IMR-90 (cell line): ENCODE data around the gene TNIP1. TPM values are rescaled to one million over a fixed set of nuclear protein-coding genes. Genes with fewer than 3 reads are reported as not detected.

Experiments used
- ATAC-seq: fragments of 200-7000 bp; cut with Tn5 transposase; 2 replicates; pipeline ENCODE4 v1.9.1; 2020; ENCODE audit warnings: low read depth, mild to moderate bottlenecking, moderate library complexity
- BruUV-seq: library from RNA; stranded (reverse); fragments of 400-500 nt; replicated peaks from 2 replicates; lab custom pipeline; 2021; lab: Mats Ljungman, UMichigan
- CTCF ChIA-PET: fragments of 300-600 bp; formaldehyde crosslinking; extraction: SDS; loops from one replicate; lab custom pipeline; 2021; ENCODE audit warnings: antibody characterized with exemption; lab: Yijun Ruan, JAX
- POLR2A ChIA-PET: fragments of 300-600 bp; sonication (Branson Sonifier 250); formaldehyde crosslinking; loops from one replicate; lab custom pipeline; 2022; ENCODE audit warnings: antibody characterized with exemption; ENCODE audit not compliant: unreplicated experiment; lab: Charles Lee
- DNase-seq: peaks from one replicate; pipeline ENCODE4 v3.0.0; 2013
- H2AFZ ChIP-seq: replicated peaks from 2 replicates; pipeline ENCODE3; 2013; ENCODE audit warnings: low read length, mild to moderate bottlenecking; ENCODE audit not compliant: poor library complexity
- H2AK5ac ChIP-seq: 2 replicates; pipeline ENCODE4 v1.6.1; 2013; ENCODE audit warnings: low read depth, low read length, inconsistent platforms
- H2AK9ac ChIP-seq: replicated peaks from 2 replicates; pipeline ENCODE3; 2013; ENCODE audit warnings: mild to moderate bottlenecking, low read depth, low read length, moderate library complexity; ENCODE audit not compliant: poor library complexity
- H2BK120ac ChIP-seq: 2 replicates; pipeline ENCODE4 v1.6.1; 2013; ENCODE audit warnings: low read depth, low read length, inconsistent platforms
- H2BK15ac ChIP-seq: 3 replicates; pipeline ENCODE4 v1.6.1; 2013; ENCODE audit warnings: low read depth, low read length, inconsistent platforms
- H2BK20ac ChIP-seq: 2 replicates; pipeline ENCODE4 v1.6.1; 2013; ENCODE audit warnings: low read depth, mild to moderate bottlenecking, inconsistent platforms, low read length, moderate library complexity
- H2BK5ac ChIP-seq: 2 replicates; pipeline ENCODE4 v1.6.1; 2013; ENCODE audit warnings: mild to moderate bottlenecking, low read depth, low read length, inconsistent platforms; ENCODE audit not compliant: poor library complexity, severe bottlenecking
- H3K14ac ChIP-seq: replicated peaks from 2 replicates; pipeline ENCODE4 v1.6.1; 2013; ENCODE audit warnings: low read depth, low read length, inconsistent platforms
- H3K18ac ChIP-seq: 2 replicates; pipeline ENCODE4 v1.6.1; 2013; ENCODE audit warnings: low read depth, low read length, control low read depth
- H3K23ac ChIP-seq: 2 replicates; pipeline ENCODE4 v1.6.1; 2013; ENCODE audit warnings: low read depth, low read length, inconsistent platforms
- H3K27ac ChIP-seq: 2 replicates; pipeline ENCODE4 v1.5.1; 2013; ENCODE audit warnings: mild to moderate bottlenecking, control low read depth, low read length; ENCODE audit not compliant: insufficient read depth
- H3K27me3 ChIP-seq: 2 replicates; pipeline ENCODE4 v1.6.1; 2013; ENCODE audit warnings: low read length; ENCODE audit not compliant: control insufficient read depth, insufficient read depth
- H3K36me3 ChIP-seq: 2 replicates; pipeline ENCODE4 v1.6.1; 2013; ENCODE audit warnings: low read length, mixed read lengths; ENCODE audit not compliant: control insufficient read depth, insufficient read depth
- H3K4ac ChIP-seq: 2 replicates; pipeline ENCODE4 v1.6.1; 2013; ENCODE audit warnings: low read depth, low read length, inconsistent platforms
- H3K4me1 ChIP-seq: 2 replicates; pipeline ENCODE4 v1.6.1; 2013; ENCODE audit warnings: low read length, mixed read lengths; ENCODE audit not compliant: control insufficient read depth, insufficient read depth
- H3K4me2 ChIP-seq: 2 replicates; pipeline ENCODE4 v1.6.1; 2013; ENCODE audit warnings: low read depth, mild to moderate bottlenecking, control low read depth, low read length, moderate library complexity
- H3K4me3 ChIP-seq: 2 replicates; pipeline ENCODE4 v1.5.1; 2013; ENCODE audit warnings: low read depth, mild to moderate bottlenecking, control low read depth, low read length, moderate library complexity; ENCODE audit not compliant: insufficient read depth
- H3K56ac ChIP-seq: 2 replicates; pipeline ENCODE4 v1.6.1; 2013; ENCODE audit warnings: low read length, inconsistent platforms; ENCODE audit not compliant: insufficient read depth; ENCODE audit errors: extremely low read depth
- H3K79me1 ChIP-seq, 2 experiments: 2 replicates each; pipeline ENCODE4 v1.6.1; 2013; ENCODE audit warnings: low read length in 2 of 2, inconsistent platforms in 1 of 2, low read depth in 1 of 2
- H3K9ac ChIP-seq: 2 replicates; pipeline ENCODE4 v1.6.1; 2013; ENCODE audit warnings: low read depth, low read length, control low read depth
- H3K9me1 ChIP-seq: 2 replicates; pipeline ENCODE4 v1.6.1; 2013; ENCODE audit warnings: low read length, inconsistent platforms; ENCODE audit not compliant: insufficient read depth
- H3K9me3 ChIP-seq: 2 replicates; pipeline ENCODE4 v1.6.1; 2013; ENCODE audit warnings: low read length; ENCODE audit not compliant: control insufficient read depth, insufficient read depth
- H4K20me1 ChIP-seq: 2 replicates; pipeline ENCODE4 v1.6.1; 2013; ENCODE audit warnings: low read length, inconsistent platforms; ENCODE audit not compliant: insufficient read depth
- H4K5ac ChIP-seq: 2 replicates; pipeline ENCODE4 v1.6.1; 2013; ENCODE audit warnings: mild to moderate bottlenecking, low read depth, low read length, control low read depth
- H4K8ac ChIP-seq, 2 experiments: 2 replicates each; pipeline ENCODE4 v1.6.1; 2013; ENCODE audit warnings: low read depth in 2 of 2, low read length in 2 of 2, control low read depth in 1 of 2, inconsistent platforms in 1 of 2
- H4K91ac ChIP-seq: 2 replicates; pipeline ENCODE4 v1.6.1; 2013; ENCODE audit warnings: low read depth, low read length, inconsistent platforms; ENCODE audit not compliant: insufficient read depth
- CHD1 ChIP-seq: IDR thresholded peaks from 2 replicates; pipeline ENCODE4 v1.6.1; 2012; ENCODE audit warnings: low read depth, low read length, improper control_type of control experiment
- NFE2L2 ChIP-seq: fragments of 150-350 bp; IDR thresholded peaks from 2 replicates; pipeline ENCODE4 v1.6.1; 2016; ENCODE audit warnings: low read depth, mild to moderate bottlenecking, low read length
- POLR2A ChIP-seq: IDR thresholded peaks from 2 replicates; pipeline ENCODE4 v1.6.1; 2012; ENCODE audit warnings: mild to moderate bottlenecking, low read depth, low read length
- RAD21 ChIP-seq: IDR thresholded peaks from 2 replicates; pipeline ENCODE4 v1.6.1; 2012; ENCODE audit warnings: low read length, improper control_type of control experiment
- WGBS, 2 experiments: methylation state at CpG; one replicate each; pipeline versions ENCODE4 v1.1.5 to v1.1.7; 2013; ENCODE audit warnings: missing lambda C conversion rate in 2 of 2; ENCODE audit not compliant: insufficient read length in 1 of 2; ENCODE audit errors: extremely low coverage in 2 of 2; 5-methylcytosine and 5-hydroxymethylcytosine counted together
- dilution Hi-C: fragments of 300-500 bp; cut with HindIII; formaldehyde crosslinking; loops from one replicate; pipeline ENCODE4 v1.14.3; 2018; ENCODE audit warnings: low sequenced_read_pairs; ENCODE audit not compliant: unreplicated experiment
- in situ Hi-C: fragments of 300-500 bp; cut with MboI; formaldehyde crosslinking; loops from 3 replicates; pipeline ENCODE4 v1.14.3; 2019; ENCODE audit warnings: low sequenced_read_pairs, inconsistent platforms, mixed read lengths
- intact Hi-C: fragments of 100-400 bp; cut with micrococcal nuclease; formaldehyde crosslinking; loops from 2 replicates; pipeline ENCODE4 v1.10.0; 2022
- polyA plus RNA-seq, 3 experiments: library from polyadenylated mRNA; depleted of rRNA; stranded (reverse); fragments of >200 nt; gene quantifications; 2 replicates each; pipeline ENCODE4 v1.2.3, GENCODE V29; 2012; ENCODE audit warnings: low replicate concordance in 1 of 3
- total RNA-seq: library from RNA; depleted of rRNA; stranded (reverse); fragments of >200 nt; gene quantifications from 2 replicates; pipeline ENCODE4 v1.2.3, GENCODE V29; 2012

Gene TNIP1
- total and polyA plus RNA-seq, 2 of the 4 experiments (the other 2 are of a cell fraction): 63.8 to 92.8 TPM

DNA sequence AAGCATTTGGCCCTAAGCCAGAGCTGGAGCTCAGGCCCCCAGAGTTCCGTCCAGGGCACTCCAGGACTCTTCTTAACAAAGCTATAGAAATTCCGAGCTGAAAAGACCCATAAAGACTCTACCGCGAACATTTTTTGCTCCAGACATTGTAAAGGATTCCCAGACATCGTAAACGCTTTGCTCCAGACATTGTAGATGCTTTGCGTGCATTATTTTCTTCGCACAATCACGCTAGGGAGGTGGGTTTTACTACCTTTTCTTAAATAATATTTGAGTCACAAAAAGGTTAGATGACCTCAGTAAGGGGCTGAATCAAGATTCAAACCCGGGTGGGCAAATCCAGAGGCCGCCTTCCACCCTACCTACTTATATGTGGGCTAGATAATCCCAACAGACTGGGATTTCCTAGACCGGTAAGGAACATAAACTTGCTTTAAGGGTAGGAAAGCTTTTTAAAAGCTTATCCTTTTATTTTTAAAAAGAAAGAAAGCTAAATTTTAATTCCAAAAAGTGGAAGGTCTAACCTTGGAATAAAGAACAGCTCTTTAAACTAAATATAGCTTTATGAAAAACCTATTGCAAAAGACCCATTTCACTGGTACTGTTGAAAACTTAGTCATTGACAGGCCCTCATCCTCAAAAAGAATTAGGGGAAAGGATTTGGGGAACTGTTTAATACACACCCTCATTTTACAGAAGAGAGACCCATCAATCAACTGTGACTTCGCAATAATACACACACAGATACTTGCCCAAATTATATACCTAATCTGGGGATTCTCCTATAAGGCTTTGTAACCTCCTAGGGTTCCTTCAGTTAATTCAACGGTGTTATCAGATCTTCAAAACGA, 822 bp upstream of the TNIP1 start:
- H3K4me2 ChIP-seq: peak overlapping the region; percentile 99
- peak overlapping the region; percentile 86 for H3K23ac ChIP-seq
- H3K9ac ChIP-seq: peak overlapping the region; percentile 96
- H4K20me1 ChIP-seq: peaks cover 31% of the 10 kb centered on the region
- H2BK20ac ChIP-seq: peak overlapping the region; percentile 46
- peak overlapping the region; percentile 89 for H3K4me3 ChIP-seq
- peak overlapping the region; percentile 99 for H2AK9ac ChIP-seq
- ChIA-PET CTCF (interaction anchor here (1.1 to 1.6 kb wide), 2 partner anchors 11 to 30 kb away, joined by 3 to 7 read pairs; no protein-coding TSS in a partner anchor), POLR2A (interaction anchor here (1.5 kb wide), 1 partner anchor 8 kb away, joined by 5 read pairs; no protein-coding TSS in a partner anchor)
- H3K4ac ChIP-seq: peak overlapping the region; percentile 92
- H2BK5ac ChIP-seq: peak overlapping the region; percentile 95
- H2BK120ac ChIP-seq: peak overlapping the region; percentile 91
- H2AFZ ChIP-seq: peak overlapping the region; percentile 97
- BruUV-seq: no TSS peak
- peak; percentile 72 for DNase-seq
- peaks cover 8% of the 10 kb centered on the region for H3K36me3 ChIP-seq
- H3K27me3 ChIP-seq: no peaks in the 10 kb centered on the region
- H4K5ac ChIP-seq: peak overlapping the region; percentile 92
- H3K18ac ChIP-seq: peak overlapping the region; percentile 62
- H3K9me1 ChIP-seq: peaks cover 33% of the 10 kb centered on the region
- in situ Hi-C loops: no loop called here
- H3K79me1 ChIP-seq: peaks cover 24 to 70% of the 10 kb centered on the region in 2 experiments; a peak in 3 of 4 replicates
- intact Hi-C loops: no loop called here
- H3K4me1 ChIP-seq: peaks cover 17% of the 10 kb centered on the region
- WGBS, 2 experiments: no CpG with 5 or more reads among the region's 15 CpGs
- H2BK15ac ChIP-seq: peak overlapping the region; percentile 62; the same call in 1 of the 3 replicates
- ATAC-seq: no peak
- H4K8ac ChIP-seq: peak overlapping the region; percentile 81 to 95
- H4K91ac ChIP-seq: peak overlapping the region; percentile 93
- peak overlapping the region; percentile 88 for H3K56ac ChIP-seq
- H3K27ac ChIP-seq: peak overlapping the region; percentile 99
- TF ChIP-seq NFE2L2: 0 out of 2 replicates have a peak, but pooled peaks have one; percentile 1
- TF ChIP-seq POLR2A: peak; percentile 31
- peak; percentile 17; the same call in 1 of the 2 replicates for TF ChIP-seq CHD1
- no peak for TF ChIP-seq RAD21
- peak overlapping the region; percentile 95 for H3K14ac ChIP-seq
- dilution Hi-C loops: no loop called here
- H2AK5ac ChIP-seq: peak overlapping the region; percentile 95
- no peaks in the 10 kb centered on the region for H3K9me3 ChIP-seq
